ENCODE measurements around the gene OTUB2. TPM values are rescaled to one million over a fixed set of nuclear protein-coding genes. Genes with fewer than 3 reads are reported as not detected.

OTUB2 gene
- polyA plus RNA-seq, 3 donors from 2014 or later: 0.22 to 0.33 TPM; not detected in 1

GRCh38 chr14:94077111-94077821 lies 51.1 kb downstream of the OTUB2 start:
- Mint-ChIP-seq H3K27ac (peak overlapping the region in 3 of 6 donors; percentile 0 to 49 (median 5)), H3K4me3 (peak overlapping the region; percentile 31 to 99 (median 45)), H3K9me3 (peaks cover 6 to 16% (median 12%) of the 10 kb centered on the region in 6 donors), H3K36me3 (peaks cover 36 to 42% (median 42%) of the 10 kb centered on the region in 3 donors), H3K4me1 (peaks cover 71 to 89% of the 10 kb centered on the region in 2 donors), H3K27me3 (ENCODE audit: low read depth in 3 of 3) (peaks cover 6 to 13% (median 11%) of the 10 kb centered on the region in 3 donors)
- no peak for DNase-seq

GRCh38 chr14:94077823-94078222 lies 51.7 kb downstream of the OTUB2 start:
- Mint-ChIP-seq H3K27ac (peak overlapping the region in 4 of 6 donors; percentile 2 to 85 (median 48)), H3K9me3 (peaks cover 6 to 16% (median 12%) of the 10 kb centered on the region in 6 donors), H3K36me3 (peaks cover 34 to 41% (median 40%) of the 10 kb centered on the region in 3 donors), H3K4me3 (peak overlapping the region; percentile 74 to 100 (median 98)), H3K27me3 (ENCODE audit: low read depth in 3 of 3) (peaks cover 6 to 13% (median 11%) of the 10 kb centered on the region in 3 donors), H3K4me1 (peaks cover 68 to 89% of the 10 kb centered on the region in 2 donors)
- no peak for DNase-seq

GRCh38 chr14:94079891-94080620 lies 53.9 kb downstream of the OTUB2 start:
- Mint-ChIP-seq H3K36me3 (peaks cover 24 to 32% (median 30%) of the 10 kb centered on the region in 3 donors), H3K27ac (peak overlapping the region; percentile 97 to 99 (median 99)), H3K4me3 (peak overlapping the region; percentile 94 to 100 (median 99)), H3K4me1 (peaks cover 60 to 71% of the 10 kb centered on the region in 2 donors), H3K27me3 (ENCODE audit: low read depth in 3 of 3) (peaks cover 6 to 13% (median 11%) of the 10 kb centered on the region in 3 donors), H3K9me3 (peaks cover 0 to 7% (median 3%) of the 10 kb centered on the region in 6 donors)
- peak in 1 of 3 donors; percentile 19 for DNase-seq

GRCh38 chr14:94080621-94081385 lies 54.7 kb downstream of the OTUB2 start, which contains the start of the genes DDX24 and IFI27L1:
TSS of gene DDX24 (minus strand) at chr14:94081202. CDS start at chr14:94079742, 1,460 bp downstream.
TSS of gene IFI27L1 (plus strand) at chr14:94081310. CDS start at chr14:94096938, 15,628 bp downstream.
- peak; percentile 97 to 98 (median 97) for DNase-seq
- Mint-ChIP-seq H3K27me3 (ENCODE audit: low read depth in 3 of 3) (peaks cover 6 to 13% (median 11%) of the 10 kb centered on the region in 3 donors), H3K36me3 (peaks cover 22 to 32% (median 23%) of the 10 kb centered on the region in 3 donors), H3K4me3 (peak within 1 kb of the TSS; percentile 94 to 100 (median 99)), H3K27ac (peak within 1 kb of the TSS; percentile 97 to 99 (median 99)), H3K4me1 (peaks cover 53 to 64% of the 10 kb centered on the region in 2 donors), H3K9me3 (no peaks in the 10 kb centered on the region)

- DNase-seq: no peak
- peaks cover 6 to 13% (median 11%) of the 10 kb centered on the region in 3 donors for H3K27me3 Mint-ChIP-seq (ENCODE audit: low read depth in 3 of 3)
- no peaks in the 10 kb centered on the region for H3K9me3 Mint-ChIP-seq
- peaks cover 49 to 58% of the 10 kb centered on the region in 2 donors for H3K4me1 Mint-ChIP-seq
- H3K27ac Mint-ChIP-seq: peak overlapping the region; percentile 94 to 99 (median 98)
- H3K4me3 Mint-ChIP-seq: peak overlapping the region; percentile 94 to 100 (median 99)
- H3K36me3 Mint-ChIP-seq: peaks cover 22 to 37% (median 23%) of the 10 kb centered on the region in 3 donors
Measured at GRCh38 chr14:94081386-94081820, 55.3 kb downstream of the OTUB2 start.

- H3K4me1 Mint-ChIP-seq: no peaks in the 10 kb centered on the region
- H3K9me3 Mint-ChIP-seq: no peaks in the 10 kb centered on the region
- no peak for DNase-seq
- no peak overlapping the region for H3K4me3 Mint-ChIP-seq
- H3K27me3 Mint-ChIP-seq (ENCODE audit: low read depth in 3 of 3): peaks cover 0 to 1% (median 0%) of the 10 kb centered on the region in 3 donors
- H3K27ac Mint-ChIP-seq: no peak overlapping the region
- peaks cover 0 to 15% (median 0%) of the 10 kb centered on the region in 3 donors for H3K36me3 Mint-ChIP-seq
Measured at GRCh38 chr14:94087891-94088290, 61.8 kb downstream of the OTUB2 start.

GRCh38 chr14:94088516-94088915 lies 62.4 kb downstream of the OTUB2 start:
- Mint-ChIP-seq H3K9me3 (no peaks in the 10 kb centered on the region), H3K27ac (no peak overlapping the region), H3K4me3 (no peak overlapping the region), H3K36me3 (peaks cover 0 to 15% (median 0%) of the 10 kb centered on the region in 3 donors), H3K4me1 (no peaks in the 10 kb centered on the region), H3K27me3 (ENCODE audit: low read depth in 3 of 3) (peaks cover 0 to 1% (median 0%) of the 10 kb centered on the region in 3 donors)
- no peak for DNase-seq

GRCh38 chr14:94089479-94089878 lies 63.3 kb downstream of the OTUB2 start:
- no peaks in the 10 kb centered on the region for H3K4me1 Mint-ChIP-seq
- H3K27me3 Mint-ChIP-seq (ENCODE audit: low read depth in 3 of 3): peaks cover 0 to 1% (median 0%) of the 10 kb centered on the region in 3 donors
- no peak overlapping the region for H3K27ac Mint-ChIP-seq
- DNase-seq: no peak
- H3K9me3 Mint-ChIP-seq: no peaks in the 10 kb centered on the region
- H3K36me3 Mint-ChIP-seq: peaks cover 0 to 18% (median 0%) of the 10 kb centered on the region in 3 donors
- H3K4me3 Mint-ChIP-seq: no peak overlapping the region

- no peaks in the 10 kb centered on the region for H3K4me1 Mint-ChIP-seq
- peaks cover 0 to 2% (median 0%) of the 10 kb centered on the region in 3 donors for H3K27me3 Mint-ChIP-seq (ENCODE audit: low read depth in 3 of 3)
- no peak overlapping the region for H3K4me3 Mint-ChIP-seq
Measured at GRCh38 chr14:94093418-94093817, 67.3 kb downstream of the OTUB2 start.

GRCh38 chr14:94097091-94097490 lies 71.0 kb downstream of the OTUB2 start:
- no peaks in the 10 kb centered on the region for H3K4me1 Mint-ChIP-seq
- H3K36me3 Mint-ChIP-seq: peaks cover 0 to 14% (median 0%) of the 10 kb centered on the region in 3 donors
- DNase-seq: no peak
- H3K27me3 Mint-ChIP-seq (ENCODE audit: low read depth in 3 of 3): peaks cover 2% of the 10 kb centered on the region in 3 donors
- no peaks in the 10 kb centered on the region for H3K9me3 Mint-ChIP-seq
- H3K27ac Mint-ChIP-seq: no peak overlapping the region
- H3K4me3 Mint-ChIP-seq: no peak overlapping the region

More at GRCh38 chr14:94093418-94093817, 67.3 kb downstream of the OTUB2 start:
- DNase-seq: no peak
- peaks cover 0 to 10% (median 0%) of the 10 kb centered on the region in 3 donors for H3K36me3 Mint-ChIP-seq
- no peak overlapping the region for H3K27ac Mint-ChIP-seq
- no peaks in the 10 kb centered on the region for H3K9me3 Mint-ChIP-seq

Measured in immature natural killer cell (primary cell).